CD14-positive monocyte (primary cell): ENCODE results near the gene KNL1. TPM values are rescaled to one million over a fixed set of nuclear protein-coding genes. Genes with fewer than 3 reads are reported as not detected.

Experiments used
- DNase-seq, 3 donors: peaks; one replicate each; pipeline ENCODE4 v3.0.0-alpha.2; 2011 to 2022
- H2AFZ ChIP-seq: 2 replicates; pipeline ENCODE4 v1.6.0; 2012; ENCODE audit warnings: mild to moderate bottlenecking, low read depth, low read length, inconsistent platforms; ENCODE audit not compliant: insufficient read depth, poor library complexity, severe bottlenecking
- H3K27ac ChIP-seq, 2 donors: 1 replicate in 1 of 2; 2 replicates in 1 of 2; pipeline ENCODE4 v1.5.1; 2012 to 2013; ENCODE audit warnings: low read length in 2 of 2, control low read depth in 1 of 2, inconsistent platforms in 1 of 2, low read depth in 1 of 2, mild to moderate bottlenecking in 1 of 2
- H3K27me3 ChIP-seq, 2 donors: one replicate each; pipeline versions ENCODE4 v1.6.0 to v1.6.1; 2011 to 2013; ENCODE audit warnings: low read length in 2 of 2; ENCODE audit not compliant: control insufficient read depth in 2 of 2, insufficient read depth in 2 of 2
- H3K36me3 ChIP-seq, 2 donors: replicated peaks in 1 of 2; 1 replicate in 1 of 2; 2 replicates in 1 of 2; pipeline versions ENCODE4 v1.5.1 to v1.6.1; 2012 to 2013; ENCODE audit warnings: low read length in 2 of 2, control low read depth in 1 of 2, inconsistent platforms in 1 of 2, mild to moderate bottlenecking in 1 of 2; ENCODE audit not compliant: insufficient read depth in 2 of 2, control insufficient read depth in 1 of 2
- H3K4me1 ChIP-seq, 2 donors: 1 replicate in 1 of 2; 2 replicates in 1 of 2; pipeline versions ENCODE4 v1.5.1 to v1.6.1; 2012 to 2013; ENCODE audit warnings: low read length in 2 of 2, control low read depth in 1 of 2, inconsistent platforms in 1 of 2, mild to moderate bottlenecking in 1 of 2, moderate library complexity in 1 of 2; ENCODE audit not compliant: insufficient read depth in 2 of 2, control insufficient read depth in 1 of 2
- H3K4me2 ChIP-seq: replicated peaks from 2 replicates; pipeline ENCODE3; 2012; ENCODE audit warnings: low read length, moderate library complexity, mild to moderate bottlenecking; ENCODE audit not compliant: poor library complexity, severe bottlenecking; ENCODE audit errors: extremely low read depth
- H3K4me3 ChIP-seq, 3 experiments: fragments of 200-600 bp in 1 of 3; sonication (generic) in 1 of 3; replicated peaks in 1 of 3; 1 replicate in 2 of 3; 2 replicates in 1 of 3; pipeline ENCODE4 v1.5.1; 2011 to 2013; ENCODE audit warnings: low read length in 3 of 3, mild to moderate bottlenecking in 3 of 3, control low read depth in 2 of 3, low read depth in 2 of 3, inconsistent platforms in 1 of 3, moderate library complexity in 1 of 3
- H3K79me2 ChIP-seq: 2 replicates; pipeline ENCODE4 v1.6.0; 2012; ENCODE audit warnings: mild to moderate bottlenecking, control low read depth, inconsistent platforms, low read length, moderate library complexity; ENCODE audit not compliant: insufficient read depth
- H3K9ac ChIP-seq: 2 replicates; pipeline ENCODE4 v1.6.0; 2017; ENCODE audit warnings: low read length, mild to moderate bottlenecking; ENCODE audit not compliant: insufficient read depth, poor library complexity, severe bottlenecking
- H3K9me3 ChIP-seq, 2 donors: replicated peaks in 1 of 2; 1 replicate in 1 of 2; 2 replicates in 1 of 2; pipeline versions ENCODE4 v1.5.1 to v1.6.1; 2012 to 2013; ENCODE audit warnings: low read length in 2 of 2, control low read depth in 1 of 2; ENCODE audit not compliant: control insufficient read depth in 1 of 2, insufficient read depth in 1 of 2
- H4K20me1 ChIP-seq: 2 replicates; pipeline ENCODE4 v1.6.0; 2012; ENCODE audit warnings: mild to moderate bottlenecking, low read length, control low read depth, moderate library complexity; ENCODE audit not compliant: insufficient read depth
- H3K27ac Mint-ChIP-seq, 7 donors: one replicate each; pipeline ENCODE4 v1.8.0; 2020; ENCODE audit warnings: mild to moderate bottlenecking in 7 of 7, mixed read lengths in 7 of 7, moderate library complexity in 6 of 7, inconsistent platforms in 2 of 7
- H3K27me3 Mint-ChIP-seq, 3 donors: one replicate each; pipeline ENCODE4 v1.8.0; 2021 to 2022; ENCODE audit warnings: low read depth in 3 of 3, mild to moderate bottlenecking in 3 of 3, mixed read lengths in 3 of 3, moderate library complexity in 3 of 3, inconsistent platforms in 1 of 3
- H3K36me3 Mint-ChIP-seq, 2 donors: one replicate each; pipeline ENCODE4 v1.8.0; 2020; ENCODE audit warnings: mixed read lengths in 2 of 2, inconsistent platforms in 1 of 2, mild to moderate bottlenecking in 1 of 2
- H3K4me1 Mint-ChIP-seq: one replicate; pipeline ENCODE4 v1.8.0; 2020; ENCODE audit warnings: mild to moderate bottlenecking, mixed read lengths
- H3K4me3 Mint-ChIP-seq, 2 donors: one replicate each; pipeline ENCODE4 v1.8.0; 2020; ENCODE audit warnings: mild to moderate bottlenecking in 2 of 2, mixed read lengths in 2 of 2, moderate library complexity in 1 of 2
- H3K9me3 Mint-ChIP-seq, 7 donors: one replicate each; pipeline ENCODE4 v1.8.0; 2020 to 2022; ENCODE audit warnings: mixed read lengths in 7 of 7, mild to moderate bottlenecking in 6 of 7, moderate library complexity in 6 of 7, inconsistent platforms in 2 of 7
- CTCF ChIP-seq: fragments of 200-600 bp; IDR thresholded peaks from one replicate; pipeline ENCODE4 v1.8.0; 2022; ENCODE audit warnings: antibody characterized with exemption, mild to moderate bottlenecking
- WGBS: methylation state at CpG from one replicate; pipeline ENCODE4 v1.1.5; 2013; ENCODE audit warnings: missing lambda C conversion rate; ENCODE audit not compliant: insufficient coverage; 5-methylcytosine and 5-hydroxymethylcytosine counted together
- intact Hi-C, 2 donors: fragments of 100-400 bp; cut with micrococcal nuclease; formaldehyde crosslinking; loops; one replicate each; pipeline versions ENCODE4 v1.15.0 to v1.15.1; 2023
- polyA plus RNA-seq, 3 donors: library from polyadenylated mRNA; depleted of rRNA in 1 of 3; unstranded in 2 of 3; stranded (reverse) in 1 of 3; fragments of 300-500 nt in 2 of 3; fragments of >200 nt in 1 of 3; fragmentation: Illumina TruSeq in 2 of 3; gene quantifications; 1 replicate in 2 of 3; 2 replicates in 1 of 3; pipeline ENCODE4 v1.2.3, GENCODE V29; 2012 to 2021

KNL1 gene
- polyA plus RNA-seq, 3 donors, result 0.13 to 0.38 (median 0.16) TPM

- 89% methylated on average over 1 of the region's 9 CpGs for WGBS
- Histone ChIP-seq H3K27me3 (no peaks in the 10 kb centered on the region), H3K4me2 (no peak overlapping the region), H3K4me3 (no peak overlapping the region), H3K27ac (no peak overlapping the region), H3K9me3 (no peaks in the 10 kb centered on the region), H4K20me1 (no peaks in the 10 kb centered on the region), H2AFZ (no peak overlapping the region), H3K79me2 (peaks cover 6% of the 10 kb centered on the region), H3K4me1 (peaks cover 8 to 9% of the 10 kb centered on the region in 2 donors), H3K36me3 (peaks cover 0 to 10% of the 10 kb centered on the region in 2 donors), H3K9ac (no peak overlapping the region)
- H3K9me3 Mint-ChIP-seq, result no peaks in the 10 kb centered on the region
- H3K4me1 Mint-ChIP-seq, result peaks cover 8% of the 10 kb centered on the region
- TF ChIP-seq CTCF, result no peak
- no peak overlapping the region for H3K4me3 Mint-ChIP-seq
- H3K27ac Mint-ChIP-seq, result peak overlapping the region in 1 of 7 donors; percentile 72
- intact Hi-C loops, result loop anchor here in 1 of 2 donors (10.0 kb wide), 1 partner anchor 96 kb away; no protein-coding TSS in a partner anchor
- no peak for DNase-seq
- H3K36me3 Mint-ChIP-seq, result peaks cover 9 to 12% of the 10 kb centered on the region in 2 donors
- no peaks in the 10 kb centered on the region for H3K27me3 Mint-ChIP-seq
Measured at GRCh38 chr15:40688932-40689799, 95.1 kb downstream of the KNL1 start.

GRCh38 chr15:40691737-40692136 lies 97.7 kb downstream of the KNL1 start:
- H3K4me3 ChIP-seq, result no peak overlapping the region

More at GRCh38 chr15:40691737-40692136, 97.7 kb downstream of the KNL1 start:
- Histone ChIP-seq H3K9ac (no peak overlapping the region), H3K4me2 (no peak overlapping the region), H3K27me3 (no peaks in the 10 kb centered on the region), H3K9me3 (no peaks in the 10 kb centered on the region), H3K27ac (no peak overlapping the region), H3K4me1 (peaks cover 16 to 21% of the 10 kb centered on the region in 2 donors), H4K20me1 (no peaks in the 10 kb centered on the region), H3K36me3 (peaks cover 0 to 10% of the 10 kb centered on the region in 2 donors), H2AFZ (no peak overlapping the region), H3K79me2 (peaks cover 23% of the 10 kb centered on the region)
- H3K36me3 Mint-ChIP-seq, result peaks cover 9 to 12% of the 10 kb centered on the region in 2 donors
- H3K4me3 Mint-ChIP-seq, result no peak overlapping the region
- no peaks in the 10 kb centered on the region for H3K9me3 Mint-ChIP-seq
- H3K27ac Mint-ChIP-seq, result no peak overlapping the region
- DNase-seq, result no peak
- WGBS, result no CpG with 5 or more reads among the region's 4 CpGs
- H3K4me1 Mint-ChIP-seq, result peaks cover 26% of the 10 kb centered on the region
- no peaks in the 10 kb centered on the region for H3K27me3 Mint-ChIP-seq
- intact Hi-C loops, result loop anchor here (10.0 kb wide), 5 partner anchors 73 to 203 kb away; partner anchors contain the start of genes C15orf62 (in 1 of the 2), CCDC32 (in 1 of the 2), GCHFR (in 1 of the 2) and KNL1 (in 1 of the 2)
- no peak for TF ChIP-seq CTCF
